ENCODE measurements around the gene IFNK.

- TF ChIP-seq CTCF (IDR thresholded peaks at IDR 0.05) (peak in 1 of 12 donors; percentile 6), POLR2A (IDR thresholded peaks at IDR 0.05) (no peak)
Measured at GRCh38 chr9:27528886-27529315, 4.8 kb downstream of the IFNK start.

All from heart left ventricle (tissue), 13 donors.